Measurements from ENCODE around the gene PRSS22. TPM values are rescaled to one million over a fixed set of nuclear protein-coding genes. Genes with fewer than 3 reads are reported as not detected.
A peak's percentile ranks its signal among the peaks of the same experiment; 100 is the strongest.

PRSS22 gene
- total RNA-seq, 1 experiment from 2014 or later, result 3.9 TPM

DNA sequence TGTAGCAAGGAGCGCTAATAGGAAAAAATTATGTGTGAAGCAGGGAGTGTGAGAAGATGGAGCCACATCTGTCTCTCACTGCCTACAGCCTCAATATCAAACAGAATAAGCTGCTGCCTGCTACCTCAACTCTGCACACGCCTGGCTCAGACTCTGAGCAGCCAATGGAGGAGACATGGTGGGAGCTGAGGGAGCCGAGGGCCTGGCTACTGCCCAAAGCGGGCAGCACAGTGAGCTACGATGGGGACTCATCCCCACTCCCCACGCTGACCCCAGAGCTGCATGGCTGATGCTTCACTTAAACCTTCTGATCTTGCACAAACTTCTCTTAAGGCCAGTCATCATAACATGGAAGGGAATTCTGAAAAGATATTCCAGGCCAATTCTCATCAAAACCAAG, 14.0 kb upstream of the PRSS22 start (continued):
- TF ChIP-seq, protein P1, sequence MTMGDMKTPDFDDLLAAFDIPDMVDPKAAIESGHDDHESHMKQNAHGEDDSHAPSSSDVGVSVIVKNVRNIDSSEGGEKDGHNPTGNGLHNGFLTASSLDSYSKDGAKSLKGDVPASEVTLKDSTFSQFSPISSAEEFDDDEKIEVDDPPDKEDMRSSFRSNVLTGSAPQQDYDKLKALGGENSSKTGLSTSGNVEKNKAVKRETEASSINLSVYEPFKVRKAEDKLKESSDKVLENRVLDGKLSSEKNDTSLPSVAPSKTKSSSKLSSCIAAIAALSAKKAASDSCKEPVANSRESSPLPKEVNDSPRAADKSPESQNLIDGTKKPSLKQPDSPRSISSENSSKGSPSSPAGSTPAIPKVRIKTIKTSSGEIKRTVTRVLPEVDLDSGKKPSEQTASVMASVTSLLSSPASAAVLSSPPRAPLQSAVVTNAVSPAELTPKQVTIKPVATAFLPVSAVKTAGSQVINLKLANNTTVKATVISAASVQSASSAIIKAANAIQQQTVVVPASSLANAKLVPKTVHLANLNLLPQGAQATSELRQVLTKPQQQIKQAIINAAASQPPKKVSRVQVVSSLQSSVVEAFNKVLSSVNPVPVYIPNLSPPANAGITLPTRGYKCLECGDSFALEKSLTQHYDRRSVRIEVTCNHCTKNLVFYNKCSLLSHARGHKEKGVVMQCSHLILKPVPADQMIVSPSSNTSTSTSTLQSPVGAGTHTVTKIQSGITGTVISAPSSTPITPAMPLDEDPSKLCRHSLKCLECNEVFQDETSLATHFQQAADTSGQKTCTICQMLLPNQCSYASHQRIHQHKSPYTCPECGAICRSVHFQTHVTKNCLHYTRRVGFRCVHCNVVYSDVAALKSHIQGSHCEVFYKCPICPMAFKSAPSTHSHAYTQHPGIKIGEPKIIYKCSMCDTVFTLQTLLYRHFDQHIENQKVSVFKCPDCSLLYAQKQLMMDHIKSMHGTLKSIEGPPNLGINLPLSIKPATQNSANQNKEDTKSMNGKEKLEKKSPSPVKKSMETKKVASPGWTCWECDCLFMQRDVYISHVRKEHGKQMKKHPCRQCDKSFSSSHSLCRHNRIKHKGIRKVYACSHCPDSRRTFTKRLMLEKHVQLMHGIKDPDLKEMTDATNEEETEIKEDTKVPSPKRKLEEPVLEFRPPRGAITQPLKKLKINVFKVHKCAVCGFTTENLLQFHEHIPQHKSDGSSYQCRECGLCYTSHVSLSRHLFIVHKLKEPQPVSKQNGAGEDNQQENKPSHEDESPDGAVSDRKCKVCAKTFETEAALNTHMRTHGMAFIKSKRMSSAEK (CRISPR knock-in tag; IDR thresholded peaks at IDR 0.05; ENCODE audit: borderline replicate concordance), result no peak
- TF ChIP-seq JUN (CRISPR knock-in tag; IDR thresholded peaks at IDR 0.05) (no peak), NFE2L1 (CRISPR knock-in tag; IDR thresholded peaks at IDR 0.05) (no peak), IRF2 (CRISPR knock-in tag; IDR thresholded peaks at IDR 0.05; ENCODE audit: borderline replicate concordance, low read depth) (no peak), ZNF317 (CRISPR knock-in tag; IDR thresholded peaks at IDR 0.05; ENCODE audit: borderline replicate concordance, low read depth) (no peak)

DNA sequence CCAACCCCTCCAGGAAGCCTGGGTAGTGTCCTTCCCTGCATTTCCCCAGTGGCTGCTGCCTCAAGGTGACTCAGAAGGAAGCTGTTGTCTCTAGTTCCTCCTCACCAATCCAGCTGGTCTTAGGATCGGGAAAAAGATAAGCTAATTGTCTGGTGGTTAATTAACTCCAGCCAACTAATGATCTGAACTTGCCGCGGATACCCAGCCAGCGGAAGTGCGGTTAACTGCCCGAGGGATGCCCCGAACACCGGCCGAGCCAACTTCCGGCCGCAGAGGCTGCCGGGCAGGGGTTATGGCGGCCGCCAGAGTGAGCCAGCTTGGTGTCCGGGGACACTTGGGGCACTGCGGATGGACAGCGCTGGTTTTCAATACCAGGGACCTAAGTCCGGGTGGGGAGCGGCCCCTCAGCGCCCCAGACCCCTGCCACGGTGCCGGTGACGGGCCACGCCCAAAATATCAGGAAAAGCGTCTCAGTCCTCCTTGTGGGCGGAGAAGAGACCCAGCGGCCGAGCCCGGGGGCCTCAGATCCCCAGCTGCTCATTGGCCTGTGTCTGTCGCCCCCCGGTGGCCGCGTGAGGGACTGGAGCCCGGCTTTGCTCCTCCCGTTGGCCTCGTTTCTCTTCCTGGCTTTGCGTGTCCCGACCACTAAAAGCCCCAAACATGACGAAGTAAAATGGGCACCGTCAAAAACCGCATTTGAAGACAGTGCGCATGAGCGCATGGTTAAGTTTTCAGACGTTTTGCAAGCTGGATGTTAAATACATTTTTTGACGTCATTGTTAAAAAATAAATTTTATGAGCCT, 10.2 kb upstream of the PRSS22 start:
- DNase-seq (ENCODE audit: low spot score), result peak; percentile 97
- H3K27ac Mint-ChIP-seq, result no peak overlapping the region
- POLR2A ChIA-PET, result interaction anchor here (1.2 to 1.6 kb wide), 5 partner anchors 12 to 60 kb away, joined by 3 to 7 read pairs (median 4); partner anchors contain the start of gene FLYWCH2
- peaks cover 80% of the 10 kb centered on the region for H3K27me3 Mint-ChIP-seq (ENCODE audit: low read depth)
- 0 out of 2 replicates have a peak, but pooled peaks cover 3% of the 10 kb centered on the region for H3K4me1 Mint-ChIP-seq
- H3K36me3 Mint-ChIP-seq, result no peaks in the 10 kb centered on the region
- H3K4me3 Mint-ChIP-seq, result peak overlapping the region; percentile 73
- peak; percentile 94 for ATAC-seq
- H3K9me3 Mint-ChIP-seq, result no peaks in the 10 kb centered on the region
- CTCF ChIA-PET, result interaction anchor here (0.7 to 4.7 kb wide), 35 partner anchors 8 to 304 kb away, joined by 3 to 99 read pairs (median 6); partner anchors contain the start of genes FLYWCH1, FLYWCH2, KCTD5 and PRSS21
- TF ChIP-seq KAT7 (CRISPR knock-in tag; IDR thresholded peaks at IDR 0.05; ENCODE audit: borderline replicate concordance) (no peak), ELF4 (CRISPR knock-in tag; IDR thresholded peaks at IDR 0.05; ENCODE audit: low read depth) (no peak), ATF1 (CRISPR knock-in tag; IDR thresholded peaks at IDR 0.05) (no peak), NR3C1 (CRISPR knock-in tag; conservative IDR thresholded peaks at IDR 0.05; ENCODE audit: low read depth) (no peak), GTF2I (CRISPR knock-in tag; conservative IDR thresholded peaks at IDR 0.05) (no peak), OVOL2 (CRISPR knock-in tag; IDR thresholded peaks at IDR 0.05; ENCODE audit: borderline replicate concordance) (no peak), TCF7 (CRISPR knock-in tag; IDR thresholded peaks at IDR 0.05; ENCODE audit: low read depth) (no peak), CBFB (CRISPR knock-in tag; IDR thresholded peaks at IDR 0.05; ENCODE audit: low read depth) (no peak), ZNF232 (CRISPR knock-in tag; IDR thresholded peaks at IDR 0.05) (no peak), FOXP1 (CRISPR knock-in tag; IDR thresholded peaks at IDR 0.05; ENCODE audit: borderline replicate concordance) (0 out of 2 replicates have a peak, but pooled peaks have one; percentile 15), MXD4 (CRISPR knock-in tag; IDR thresholded peaks at IDR 0.05; ENCODE audit: borderline replicate concordance) (no peak), ZNF396 (CRISPR knock-in tag; IDR thresholded peaks at IDR 0.05; ENCODE audit: borderline replicate concordance) (no peak), JAZF1 (CRISPR knock-in tag; IDR thresholded peaks at IDR 0.05) (no peak), NR1H2 (CRISPR knock-in tag; IDR thresholded peaks at IDR 0.05) (no peak), ZNF121 (CRISPR knock-in tag; IDR thresholded peaks at IDR 0.05) (no peak), ZNF423 (CRISPR knock-in tag; IDR thresholded peaks at IDR 0.05) (no peak)
- TF ChIP-seq, protein P2, sequence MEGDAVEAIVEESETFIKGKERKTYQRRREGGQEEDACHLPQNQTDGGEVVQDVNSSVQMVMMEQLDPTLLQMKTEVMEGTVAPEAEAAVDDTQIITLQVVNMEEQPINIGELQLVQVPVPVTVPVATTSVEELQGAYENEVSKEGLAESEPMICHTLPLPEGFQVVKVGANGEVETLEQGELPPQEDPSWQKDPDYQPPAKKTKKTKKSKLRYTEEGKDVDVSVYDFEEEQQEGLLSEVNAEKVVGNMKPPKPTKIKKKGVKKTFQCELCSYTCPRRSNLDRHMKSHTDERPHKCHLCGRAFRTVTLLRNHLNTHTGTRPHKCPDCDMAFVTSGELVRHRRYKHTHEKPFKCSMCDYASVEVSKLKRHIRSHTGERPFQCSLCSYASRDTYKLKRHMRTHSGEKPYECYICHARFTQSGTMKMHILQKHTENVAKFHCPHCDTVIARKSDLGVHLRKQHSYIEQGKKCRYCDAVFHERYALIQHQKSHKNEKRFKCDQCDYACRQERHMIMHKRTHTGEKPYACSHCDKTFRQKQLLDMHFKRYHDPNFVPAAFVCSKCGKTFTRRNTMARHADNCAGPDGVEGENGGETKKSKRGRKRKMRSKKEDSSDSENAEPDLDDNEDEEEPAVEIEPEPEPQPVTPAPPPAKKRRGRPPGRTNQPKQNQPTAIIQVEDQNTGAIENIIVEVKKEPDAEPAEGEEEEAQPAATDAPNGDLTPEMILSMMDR (IDR thresholded peaks at IDR 0.05), result peak; percentile 95
- TF ChIP-seq, protein P3, sequence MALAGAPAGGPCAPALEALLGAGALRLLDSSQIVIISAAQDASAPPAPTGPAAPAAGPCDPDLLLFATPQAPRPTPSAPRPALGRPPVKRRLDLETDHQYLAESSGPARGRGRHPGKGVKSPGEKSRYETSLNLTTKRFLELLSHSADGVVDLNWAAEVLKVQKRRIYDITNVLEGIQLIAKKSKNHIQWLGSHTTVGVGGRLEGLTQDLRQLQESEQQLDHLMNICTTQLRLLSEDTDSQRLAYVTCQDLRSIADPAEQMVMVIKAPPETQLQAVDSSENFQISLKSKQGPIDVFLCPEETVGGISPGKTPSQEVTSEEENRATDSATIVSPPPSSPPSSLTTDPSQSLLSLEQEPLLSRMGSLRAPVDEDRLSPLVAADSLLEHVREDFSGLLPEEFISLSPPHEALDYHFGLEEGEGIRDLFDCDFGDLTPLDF (CRISPR knock-in tag; IDR thresholded peaks at IDR 0.05), result no peak
- TF ChIP-seq, protein P4, sequence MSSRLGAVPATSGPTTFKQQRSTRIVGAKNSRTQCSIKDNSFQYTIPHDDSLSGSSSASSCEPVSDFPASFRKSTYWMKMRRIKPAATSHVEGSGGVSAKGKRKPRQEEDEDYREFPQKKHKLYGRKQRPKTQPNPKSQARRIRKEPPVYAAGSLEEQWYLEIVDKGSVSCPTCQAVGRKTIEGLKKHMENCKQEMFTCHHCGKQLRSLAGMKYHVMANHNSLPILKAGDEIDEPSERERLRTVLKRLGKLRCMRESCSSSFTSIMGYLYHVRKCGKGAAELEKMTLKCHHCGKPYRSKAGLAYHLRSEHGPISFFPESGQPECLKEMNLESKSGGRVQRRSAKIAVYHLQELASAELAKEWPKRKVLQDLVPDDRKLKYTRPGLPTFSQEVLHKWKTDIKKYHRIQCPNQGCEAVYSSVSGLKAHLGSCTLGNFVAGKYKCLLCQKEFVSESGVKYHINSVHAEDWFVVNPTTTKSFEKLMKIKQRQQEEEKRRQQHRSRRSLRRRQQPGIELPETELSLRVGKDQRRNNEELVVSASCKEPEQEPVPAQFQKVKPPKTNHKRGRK (CRISPR knock-in tag; IDR thresholded peaks at IDR 0.05; ENCODE audit: borderline replicate concordance), result no peak
- TF ChIP-seq, protein P5, sequence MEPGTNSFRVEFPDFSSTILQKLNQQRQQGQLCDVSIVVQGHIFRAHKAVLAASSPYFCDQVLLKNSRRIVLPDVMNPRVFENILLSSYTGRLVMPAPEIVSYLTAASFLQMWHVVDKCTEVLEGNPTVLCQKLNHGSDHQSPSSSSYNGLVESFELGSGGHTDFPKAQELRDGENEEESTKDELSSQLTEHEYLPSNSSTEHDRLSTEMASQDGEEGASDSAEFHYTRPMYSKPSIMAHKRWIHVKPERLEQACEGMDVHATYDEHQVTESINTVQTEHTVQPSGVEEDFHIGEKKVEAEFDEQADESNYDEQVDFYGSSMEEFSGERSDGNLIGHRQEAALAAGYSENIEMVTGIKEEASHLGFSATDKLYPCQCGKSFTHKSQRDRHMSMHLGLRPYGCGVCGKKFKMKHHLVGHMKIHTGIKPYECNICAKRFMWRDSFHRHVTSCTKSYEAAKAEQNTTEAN (CRISPR knock-in tag; IDR thresholded peaks at IDR 0.05), result peak; percentile 31; the same call in 1 of the 2 replicates

All from WTC11 (cell line).